GM12878 (cell line): Measurements from ENCODE around the gene RASAL3. TPM values are rescaled to one million over a fixed set of nuclear protein-coding genes. Genes with fewer than 3 reads are reported as not detected.

ENCODE experiments used
- ATF7 ChIP-seq: fragments of 450-650 bp; IDR thresholded peaks from 2 replicates; pipeline ENCODE4 v1.6.1; 2016; ENCODE audit warnings: low read depth, mild to moderate bottlenecking
- FOS ChIP-seq: IDR thresholded peaks from 3 replicates; pipeline ENCODE4 v1.6.1; 2011; ENCODE audit warnings: borderline replicate concordance; ENCODE audit not compliant: insufficient read length; ENCODE audit errors: extremely low read depth
- MEF2B ChIP-seq: fragments of 450-650 bp; IDR thresholded peaks from 2 replicates; pipeline ENCODE4 v1.6.1; 2018; ENCODE audit warnings: mild to moderate bottlenecking, moderate library complexity; ENCODE audit not compliant: partially characterized antibody, poor library complexity, severe bottlenecking
- MYC ChIP-seq: IDR thresholded peaks from 2 replicates; pipeline ENCODE4 v1.6.1; 2011; ENCODE audit warnings: mild to moderate bottlenecking, low read length, moderate library complexity, inconsistent platforms; ENCODE audit not compliant: insufficient read depth, insufficient replicate concordance, insufficient read length, severe bottlenecking
- POU2F2 ChIP-seq: IDR thresholded peaks from 3 replicates; pipeline ENCODE4 v1.6.1; 2011; ENCODE audit warnings: low read depth, mild to moderate bottlenecking, low read length, borderline replicate concordance
- SP1 ChIP-seq: IDR thresholded peaks from one replicate; pipeline ENCODE4 v1.6.1; 2011; ENCODE audit warnings: low read depth, low read length
- SPI1 ChIP-seq: IDR thresholded peaks from 2 replicates; pipeline ENCODE4 v1.6.1; 2011; ENCODE audit warnings: low read depth, mild to moderate bottlenecking, low read length, moderate library complexity, borderline replicate concordance; ENCODE audit not compliant: insufficient read depth
- STAT1 ChIP-seq: fragments of 450-650 bp; conservative IDR thresholded peaks from 2 replicates; pipeline ENCODE4 v1.6.1; 2014; ENCODE audit warnings: antibody characterized with exemption, mild to moderate bottlenecking
- ZNF687 ChIP-seq: fragments of 450-650 bp; IDR thresholded peaks from 2 replicates; pipeline ENCODE4 v1.6.1; 2017; ENCODE audit warnings: mild to moderate bottlenecking, moderate library complexity
- ZSCAN29 ChIP-seq: fragments of 450-650 bp; IDR thresholded peaks from 2 replicates; pipeline ENCODE4 v1.6.1; 2017; ENCODE audit warnings: mild to moderate bottlenecking, moderate library complexity
- polyA plus RNA-seq, 11 experiments: library from polyadenylated mRNA; depleted of rRNA in 4 of 11; unstranded in 6 of 11; stranded (reverse) in 5 of 11; fragments of >200 nt; fragmentation: Nextera tagmentation in 4 of 11; fragmentation: Illumina TruSeq in 1 of 11; extraction: Ambion mirVana in 4 of 11; extraction: Trizol in 1 of 11; gene quantifications; 1 replicate in 1 of 11; 2 replicates in 10 of 11; pipeline versions ENCODE4 v1.2.1 to v1.2.3, GENCODE V29; 2011 to 2016; ENCODE audit warnings: inconsistent platforms in 2 of 11, missing spikeins in 2 of 11, low read depth in 1 of 11
- total RNA-seq, 4 experiments: library from RNA; depleted of rRNA in 3 of 4; stranded (reverse); fragments of >200 nt in 3 of 4; fragmentation: Illumina TruSeq in 1 of 4; extraction: Trizol in 1 of 4; gene quantifications; 2 replicates each; pipeline versions ENCODE4 v1.2.1 to v1.2.3, GENCODE V29; 2013 to 2021
- TF ChIP-seq, protein P1 (sequence below): IDR thresholded peaks from 2 replicates; pipeline ENCODE4 v1.6.1; 2012; ENCODE audit warnings: mild to moderate bottlenecking, low read depth, low read length
- TF ChIP-seq, protein P2 (sequence below): fragments of 450-650 bp; IDR thresholded peaks from 2 replicates; pipeline ENCODE4 v1.6.1; 2016; ENCODE audit warnings: mild to moderate bottlenecking

The RASAL3 gene
- total and polyA plus RNA-seq, 10 of the 15 experiments (the other 5 are each of a cell fraction or from before 2014, with no cell fraction given) = 1.7 to 81.3 (median 23.2) TPM

GRCh38 chr19:15433519-15434069, 30.8 kb downstream of the RASAL3 start (continued):
- no peak for TF ChIP-seq ATF7
- no peak for TF ChIP-seq STAT1
- TF ChIP-seq, protein P1, sequence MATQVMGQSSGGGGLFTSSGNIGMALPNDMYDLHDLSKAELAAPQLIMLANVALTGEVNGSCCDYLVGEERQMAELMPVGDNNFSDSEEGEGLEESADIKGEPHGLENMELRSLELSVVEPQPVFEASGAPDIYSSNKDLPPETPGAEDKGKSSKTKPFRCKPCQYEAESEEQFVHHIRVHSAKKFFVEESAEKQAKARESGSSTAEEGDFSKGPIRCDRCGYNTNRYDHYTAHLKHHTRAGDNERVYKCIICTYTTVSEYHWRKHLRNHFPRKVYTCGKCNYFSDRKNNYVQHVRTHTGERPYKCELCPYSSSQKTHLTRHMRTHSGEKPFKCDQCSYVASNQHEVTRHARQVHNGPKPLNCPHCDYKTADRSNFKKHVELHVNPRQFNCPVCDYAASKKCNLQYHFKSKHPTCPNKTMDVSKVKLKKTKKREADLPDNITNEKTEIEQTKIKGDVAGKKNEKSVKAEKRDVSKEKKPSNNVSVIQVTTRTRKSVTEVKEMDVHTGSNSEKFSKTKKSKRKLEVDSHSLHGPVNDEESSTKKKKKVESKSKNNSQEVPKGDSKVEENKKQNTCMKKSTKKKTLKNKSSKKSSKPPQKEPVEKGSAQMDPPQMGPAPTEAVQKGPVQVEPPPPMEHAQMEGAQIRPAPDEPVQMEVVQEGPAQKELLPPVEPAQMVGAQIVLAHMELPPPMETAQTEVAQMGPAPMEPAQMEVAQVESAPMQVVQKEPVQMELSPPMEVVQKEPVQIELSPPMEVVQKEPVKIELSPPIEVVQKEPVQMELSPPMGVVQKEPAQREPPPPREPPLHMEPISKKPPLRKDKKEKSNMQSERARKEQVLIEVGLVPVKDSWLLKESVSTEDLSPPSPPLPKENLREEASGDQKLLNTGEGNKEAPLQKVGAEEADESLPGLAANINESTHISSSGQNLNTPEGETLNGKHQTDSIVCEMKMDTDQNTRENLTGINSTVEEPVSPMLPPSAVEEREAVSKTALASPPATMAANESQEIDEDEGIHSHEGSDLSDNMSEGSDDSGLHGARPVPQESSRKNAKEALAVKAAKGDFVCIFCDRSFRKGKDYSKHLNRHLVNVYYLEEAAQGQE = no peak
- TF ChIP-seq SPI1 = no peak
- TF ChIP-seq, protein P2, sequence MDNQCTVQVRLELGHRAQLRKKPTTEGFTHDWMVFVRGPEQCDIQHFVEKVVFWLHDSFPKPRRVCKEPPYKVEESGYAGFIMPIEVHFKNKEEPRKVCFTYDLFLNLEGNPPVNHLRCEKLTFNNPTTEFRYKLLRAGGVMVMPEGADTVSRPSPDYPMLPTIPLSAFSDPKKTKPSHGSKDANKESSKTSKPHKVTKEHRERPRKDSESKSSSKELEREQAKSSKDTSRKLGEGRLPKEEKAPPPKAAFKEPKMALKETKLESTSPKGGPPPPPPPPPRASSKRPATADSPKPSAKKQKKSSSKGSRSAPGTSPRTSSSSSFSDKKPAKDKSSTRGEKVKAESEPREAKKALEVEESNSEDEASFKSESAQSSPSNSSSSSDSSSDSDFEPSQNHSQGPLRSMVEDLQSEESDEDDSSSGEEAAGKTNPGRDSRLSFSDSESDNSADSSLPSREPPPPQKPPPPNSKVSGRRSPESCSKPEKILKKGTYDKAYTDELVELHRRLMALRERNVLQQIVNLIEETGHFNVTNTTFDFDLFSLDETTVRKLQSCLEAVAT = no peak
- no peak for TF ChIP-seq MEF2B
- no peak for TF ChIP-seq ZNF687
- TF ChIP-seq FOS = no peak
- TF ChIP-seq MYC = no peak
- TF ChIP-seq SP1 = no peak
- no peak for TF ChIP-seq ZSCAN29
- no peak for TF ChIP-seq POU2F2
